Stimulated activated CD4-positive, alpha-beta T cell treated with anti-CD3 and anti-CD28 coated beads, Interleukin-15, amount 100 ng/mL, for 1 hour (primary cell): ENCODE results near the gene AURKAIP1.
A peak's percentile ranks its signal among the peaks of the same experiment; 100 is the strongest.
"Not testable (repeated sequence)": the region's sequence is repeated elsewhere in the genome, so short reads cannot be mapped to it uniquely, and the experiment has no call there.

Experiments used
- DNase-seq, 2 donors: peaks; one replicate each; pipeline ENCODE4 v3.0.0-alpha.2; 2020; ENCODE audit warnings: low read depth in 1 of 2, low spot score in 1 of 2

The AURKAIP1 gene

DNA sequence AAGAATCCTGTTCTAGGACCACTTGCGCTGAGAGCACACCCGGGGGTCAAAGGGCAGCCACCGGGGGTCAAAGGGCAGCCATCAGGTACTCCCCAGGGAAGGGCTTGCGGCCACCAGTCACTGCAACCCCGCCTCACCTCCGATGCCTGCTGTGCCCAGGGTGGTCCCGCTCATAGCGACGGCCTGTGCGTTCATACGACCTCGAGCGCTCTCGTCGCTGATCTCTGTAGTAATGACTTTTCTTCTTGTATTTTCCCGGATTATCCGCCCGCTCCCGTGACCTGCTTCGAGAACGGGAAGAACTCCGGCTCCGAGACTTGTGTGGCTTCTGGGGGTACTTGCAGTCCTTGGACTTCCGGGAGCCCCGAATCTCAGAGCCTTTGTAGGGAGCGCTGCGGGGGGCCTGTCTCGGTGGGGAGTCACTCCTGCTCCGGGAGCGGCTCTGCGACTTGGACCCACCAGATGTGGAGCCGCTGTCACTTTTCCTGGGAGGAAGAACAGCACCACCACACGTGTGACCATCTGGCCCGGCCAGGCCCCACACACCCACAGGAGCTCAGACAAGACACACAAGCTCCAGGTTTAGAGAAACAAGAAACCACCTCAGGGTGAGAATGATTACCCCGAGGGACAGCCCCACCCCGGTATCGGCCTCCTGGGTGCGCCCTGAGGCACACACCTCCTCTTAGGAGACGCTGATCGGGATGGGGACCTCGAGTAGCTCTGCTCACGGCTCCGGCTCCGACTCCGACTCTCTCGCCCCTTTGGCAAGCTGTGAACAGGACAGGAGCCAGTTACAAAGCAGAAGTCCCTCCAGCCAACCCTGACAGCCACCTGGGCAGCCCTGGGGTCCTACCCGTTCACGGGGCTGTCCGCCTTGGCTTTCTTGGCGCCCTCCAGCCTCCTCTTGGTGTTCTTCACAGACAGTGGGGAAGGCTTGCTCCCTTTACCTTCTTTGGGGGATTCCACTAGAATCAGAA lies 12.4 kb upstream of the AURKAIP1 start:
- no peak for DNase-seq

DNA sequence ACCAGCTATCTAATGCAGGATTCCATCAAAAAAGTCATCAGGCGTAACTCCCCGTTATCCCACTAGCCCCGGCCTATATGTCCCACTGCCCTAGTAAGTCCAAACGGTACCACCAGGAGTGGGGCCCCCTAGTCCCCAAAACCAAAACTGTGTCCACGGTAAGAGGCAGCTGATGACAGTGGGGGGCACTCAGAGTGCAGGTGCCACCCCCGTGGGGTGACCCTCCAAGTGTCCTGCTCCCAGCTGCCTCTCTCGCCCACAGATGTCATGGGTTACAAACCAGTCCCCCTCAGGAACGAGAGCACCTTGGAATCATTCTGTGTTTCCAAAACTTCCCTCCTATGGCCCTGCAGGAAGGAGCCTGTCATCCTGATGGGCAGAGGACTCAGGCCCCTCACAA lies 10.9 kb upstream of the AURKAIP1 start:
- no peak for DNase-seq

DNA sequence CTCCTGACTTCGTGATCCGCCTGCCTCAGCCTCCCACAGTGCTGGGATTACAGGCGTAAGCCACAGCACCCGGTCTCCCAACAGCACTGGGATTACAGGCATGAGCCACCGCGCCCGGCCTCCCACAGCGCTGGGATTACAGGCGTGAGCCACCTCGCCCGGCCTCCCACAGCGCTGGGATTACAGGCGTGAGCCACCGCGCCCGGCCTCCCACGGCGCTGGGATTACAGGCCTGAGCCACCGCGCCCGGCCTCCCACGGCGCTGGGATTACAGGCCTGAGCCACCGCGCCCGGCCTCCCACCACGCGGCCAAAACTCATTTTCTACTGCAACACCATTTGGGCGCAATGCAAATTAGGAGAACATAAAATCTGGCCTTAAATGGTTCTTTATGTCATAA lies 10.3 kb upstream of the AURKAIP1 start:
- DNase-seq: not testable (repeated sequence)

DNA sequence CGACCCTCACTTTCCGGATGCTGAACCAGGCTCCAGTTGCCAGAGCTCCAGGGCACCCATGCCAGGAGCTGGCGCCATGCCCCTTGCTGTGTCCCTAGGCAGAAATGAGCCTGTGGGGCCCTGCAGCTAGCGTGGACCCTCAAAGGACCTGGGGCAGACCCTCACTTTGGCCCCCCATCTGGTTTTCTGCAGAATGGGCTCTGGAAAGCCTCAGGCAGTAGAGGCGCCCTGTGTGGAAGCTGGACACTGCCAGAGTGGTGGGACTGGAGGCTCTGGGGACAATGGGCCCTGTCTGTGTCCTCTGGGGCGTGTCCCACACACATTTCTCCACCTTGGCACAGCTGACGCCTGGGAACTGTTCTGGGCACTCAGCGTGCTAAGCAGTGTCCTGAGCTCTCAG lies 6.3 kb upstream of the AURKAIP1 start:
- DNase-seq: no peak

DNA sequence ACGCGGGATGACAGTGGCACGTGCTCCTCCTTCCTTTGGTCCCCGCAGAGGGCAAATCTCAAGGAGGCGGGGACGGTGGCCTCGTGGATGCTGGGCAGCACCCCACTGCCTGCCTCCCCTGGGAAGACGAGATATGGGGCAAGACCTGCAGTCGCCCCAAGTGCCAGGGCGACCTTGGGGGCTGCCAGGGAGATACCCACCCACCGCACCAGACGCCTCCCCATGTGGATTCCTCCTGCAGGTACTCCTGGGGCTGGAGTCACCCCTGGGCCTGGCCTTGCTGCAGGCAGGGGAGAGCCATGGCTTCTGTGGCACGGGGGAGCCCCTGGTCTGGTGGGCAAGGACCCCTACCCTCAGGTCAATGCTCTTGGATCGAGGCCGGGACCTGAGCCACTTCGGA lies 5.9 kb upstream of the AURKAIP1 start:
- DNase-seq: no peak

DNA sequence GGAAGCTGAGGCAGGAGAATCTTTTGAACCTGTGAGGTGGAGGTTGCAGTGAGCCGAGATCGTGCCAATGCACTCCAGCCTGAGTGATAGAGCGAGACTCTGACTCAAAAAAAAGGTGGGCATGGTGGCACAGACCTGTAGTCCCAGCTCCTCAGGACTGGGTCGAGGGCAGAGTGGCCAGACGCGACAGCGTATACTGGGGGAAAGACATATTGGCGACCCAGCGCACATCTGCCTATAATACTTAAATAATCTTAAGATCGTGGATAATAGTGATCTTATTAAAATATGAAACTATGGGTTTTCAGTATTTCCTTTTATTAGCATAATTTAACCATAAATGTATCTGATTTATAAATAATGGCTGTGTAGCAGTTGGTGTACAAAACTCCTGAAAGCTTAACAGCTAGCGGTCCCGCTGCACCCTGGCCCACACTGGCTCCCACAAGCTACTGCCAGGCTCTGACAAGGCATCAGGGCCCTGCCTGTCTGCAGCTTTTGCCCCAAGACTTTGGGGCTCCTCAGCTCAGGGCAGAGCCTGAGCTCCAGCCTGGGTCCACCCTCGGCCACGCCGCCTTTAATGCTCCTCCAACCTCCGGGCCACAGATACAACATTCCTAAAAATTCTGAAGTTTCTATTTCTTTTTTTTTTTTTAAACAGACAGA lies 2.7 kb upstream of the AURKAIP1 start:
- DNase-seq: no peak

DNA sequence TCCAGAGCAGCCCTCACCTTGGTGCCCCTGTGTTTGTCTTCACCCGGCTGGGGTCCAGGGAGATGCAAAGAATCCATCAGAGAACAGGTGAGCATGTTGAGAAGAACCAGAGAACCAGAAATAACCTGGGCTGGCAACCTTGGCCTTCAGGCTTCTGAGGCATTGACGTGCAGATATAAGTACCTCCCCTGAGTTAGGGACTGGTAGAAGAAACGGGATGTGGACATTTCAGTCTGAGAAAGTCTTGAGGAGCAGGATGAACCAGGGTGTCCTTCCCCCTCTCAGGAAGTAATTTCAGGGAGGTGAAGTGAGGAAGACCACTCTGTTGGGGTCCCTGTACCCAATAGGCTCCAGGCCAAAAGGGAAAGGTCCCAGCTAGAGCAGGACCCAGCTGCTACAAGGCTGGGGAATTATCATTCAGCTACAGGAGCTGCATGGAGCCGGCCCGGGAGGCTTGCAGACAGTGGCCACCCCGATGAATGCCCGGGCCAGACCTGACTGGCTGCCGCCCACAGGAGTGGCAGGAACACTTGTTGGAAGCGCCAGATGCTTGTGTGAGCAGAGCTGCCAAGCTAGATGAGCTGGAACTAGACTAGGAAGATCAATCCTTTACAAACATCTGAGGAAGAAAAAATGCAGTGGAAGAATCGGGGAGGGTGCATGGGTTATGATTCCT lies 1.7 kb upstream of the AURKAIP1 start:
- no peak for DNase-seq

DNA sequence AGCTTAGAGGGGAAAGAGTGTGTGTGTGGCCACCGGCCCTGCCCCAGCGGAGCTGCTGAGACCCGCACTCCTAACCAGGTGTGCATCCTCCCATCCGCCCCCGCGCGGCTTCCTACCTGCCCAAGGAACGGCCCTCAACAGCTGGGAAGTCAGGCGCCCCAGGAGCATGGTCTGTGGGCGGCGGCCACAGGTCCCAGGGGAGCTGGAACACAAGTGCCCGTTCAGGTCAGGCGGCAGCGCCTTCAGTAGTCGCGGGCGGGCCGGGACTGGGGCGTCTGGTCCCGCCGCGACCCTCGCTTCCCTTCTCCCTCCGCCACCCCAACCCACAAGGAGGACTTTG lies 448 bp downstream of the AURKAIP1 start:
- no peak for DNase-seq

DNA sequence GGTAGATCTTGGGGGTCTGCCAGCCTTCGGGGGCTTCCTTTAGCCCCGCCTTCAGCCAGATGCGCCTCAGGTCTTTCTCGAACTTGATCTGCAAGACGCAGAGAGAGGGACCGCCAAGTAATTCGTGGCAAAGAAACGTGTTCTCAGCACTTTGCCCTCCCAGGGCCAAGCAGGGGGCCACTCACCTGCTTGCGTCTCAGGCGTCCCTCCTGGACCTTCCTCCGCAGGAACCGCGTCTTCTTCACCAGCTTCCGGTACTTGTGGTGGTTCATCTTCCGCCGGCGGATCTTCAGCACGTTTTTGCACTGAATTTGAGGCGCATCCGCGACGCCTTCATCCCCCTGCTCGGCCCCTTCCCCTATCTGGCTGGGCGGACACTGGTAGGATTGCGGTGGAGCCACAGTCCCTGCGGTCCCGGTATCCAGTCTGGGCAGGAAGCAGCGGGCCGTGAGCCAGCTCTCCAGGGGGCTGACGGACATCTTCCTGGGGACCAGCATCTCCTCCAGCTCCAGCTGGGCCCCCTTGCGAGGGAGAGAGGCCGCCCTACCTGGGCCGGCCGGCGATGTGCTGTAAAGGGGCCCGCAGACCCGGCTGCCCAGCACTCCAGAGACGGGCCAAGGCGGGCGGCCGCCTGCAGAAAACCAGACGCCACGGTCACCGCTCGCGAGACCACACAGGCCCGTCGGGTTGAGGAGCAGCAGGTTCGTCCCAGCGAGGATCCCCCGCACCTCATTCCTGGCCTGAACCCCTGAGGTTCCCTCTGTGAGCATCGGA lies 1.0 kb downstream of the AURKAIP1 start:
- no peak for DNase-seq

DNA sequence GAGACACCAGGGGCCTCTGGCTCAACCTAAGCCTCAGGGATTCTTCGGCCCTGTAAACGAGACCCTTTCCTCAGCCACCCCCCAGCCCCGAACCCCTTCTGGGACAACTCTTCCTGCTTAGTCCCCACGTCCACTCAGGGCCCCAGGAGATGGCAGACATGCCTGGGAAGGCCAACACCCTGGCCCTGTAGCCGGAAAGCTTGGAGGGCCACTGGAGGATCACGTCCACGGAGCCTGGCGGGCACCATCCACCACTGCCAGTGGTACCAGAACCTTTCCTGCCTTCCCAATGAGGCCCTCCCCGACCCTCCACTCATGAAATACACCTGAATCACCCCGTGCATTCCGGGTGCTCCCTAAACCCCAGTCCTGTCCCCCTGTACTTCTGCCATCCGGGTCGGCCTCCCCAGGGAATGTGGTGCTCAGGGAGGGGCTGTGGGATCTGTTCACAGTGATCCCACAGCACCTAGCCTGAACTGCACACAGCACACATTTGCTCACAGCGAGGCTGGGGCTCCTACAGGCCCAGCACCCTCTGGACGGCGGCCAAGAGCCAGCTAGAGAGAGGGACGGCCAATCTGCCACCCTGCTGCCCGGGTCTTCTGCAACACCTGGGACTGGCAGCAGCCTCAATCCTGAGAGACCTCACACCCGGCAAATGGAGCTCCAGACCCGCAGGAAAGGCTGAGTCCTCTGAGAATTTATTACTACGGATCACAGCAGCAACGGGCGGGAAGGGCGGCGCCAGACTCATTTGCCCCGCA lies 1.8 kb downstream of the AURKAIP1 start:
- DNase-seq: no peak

DNA sequence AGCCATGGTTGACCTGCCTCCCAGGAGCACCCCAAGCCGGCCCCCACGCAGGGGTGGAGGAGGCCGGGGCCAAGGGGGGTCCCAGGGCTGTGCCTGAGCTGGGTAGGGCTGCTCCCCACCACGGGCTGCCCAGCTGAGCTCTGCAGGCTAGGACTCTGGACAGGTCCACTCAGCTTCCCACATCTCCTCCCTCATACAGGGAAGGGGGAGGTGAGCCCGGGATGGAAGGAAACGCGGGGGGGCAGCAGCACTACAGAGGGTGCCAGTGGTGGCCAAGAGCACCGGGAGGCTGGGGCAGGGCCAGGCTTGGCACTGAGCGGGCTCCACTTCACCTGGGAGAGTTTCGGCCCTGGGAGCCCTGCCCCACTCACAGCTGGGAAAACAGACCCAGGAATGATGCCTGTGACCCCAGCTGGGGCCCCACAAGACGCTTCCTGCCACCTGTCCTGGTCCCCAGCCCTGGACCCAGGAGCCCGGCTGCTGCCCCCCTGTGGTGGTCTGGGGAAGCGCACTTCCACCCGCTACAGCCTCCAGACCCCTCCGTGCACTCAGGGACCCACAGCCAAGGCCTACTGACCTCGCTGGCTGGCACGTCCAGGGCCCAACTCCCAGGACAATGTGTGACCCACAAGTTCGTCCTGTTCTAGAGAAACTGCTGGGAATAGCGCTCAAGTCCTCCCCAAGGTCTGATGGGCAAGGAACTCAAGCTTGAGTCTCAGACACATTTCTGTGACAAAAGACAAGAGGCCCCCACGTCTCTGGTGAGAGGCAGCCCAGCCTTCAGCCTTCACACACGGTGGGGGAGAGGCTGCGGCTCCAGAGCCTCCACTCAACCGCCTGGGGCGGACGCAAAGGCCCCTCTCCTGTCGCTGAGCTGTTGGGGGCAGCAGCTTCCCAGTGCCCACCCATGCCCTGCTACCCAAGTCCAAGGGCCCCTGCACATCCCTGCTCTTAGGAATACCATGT lies 3.0 kb downstream of the AURKAIP1 start:
- DNase-seq: peak; percentile 61 to 73

DNA sequence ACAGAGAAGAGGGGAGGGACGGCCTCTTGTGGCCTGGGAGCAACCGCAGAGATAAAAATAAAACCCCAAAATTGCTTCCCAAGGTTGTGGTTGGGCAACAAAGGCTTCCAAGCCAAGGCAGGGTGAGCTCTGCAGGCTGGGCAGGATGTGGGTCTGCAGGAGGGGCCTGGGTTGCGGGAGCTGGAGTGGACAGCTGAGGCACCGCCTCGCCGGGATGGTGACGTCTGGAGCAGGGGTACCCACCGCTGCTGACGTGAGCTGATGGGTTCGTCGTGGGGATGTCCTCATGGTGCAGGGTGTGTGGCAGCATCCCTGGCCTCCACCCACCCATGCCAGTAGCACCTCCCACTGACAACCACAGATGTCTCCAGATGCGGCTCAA lies 3.7 kb downstream of the AURKAIP1 start:
- DNase-seq: peak in 1 of 2 donors; percentile 23

DNA sequence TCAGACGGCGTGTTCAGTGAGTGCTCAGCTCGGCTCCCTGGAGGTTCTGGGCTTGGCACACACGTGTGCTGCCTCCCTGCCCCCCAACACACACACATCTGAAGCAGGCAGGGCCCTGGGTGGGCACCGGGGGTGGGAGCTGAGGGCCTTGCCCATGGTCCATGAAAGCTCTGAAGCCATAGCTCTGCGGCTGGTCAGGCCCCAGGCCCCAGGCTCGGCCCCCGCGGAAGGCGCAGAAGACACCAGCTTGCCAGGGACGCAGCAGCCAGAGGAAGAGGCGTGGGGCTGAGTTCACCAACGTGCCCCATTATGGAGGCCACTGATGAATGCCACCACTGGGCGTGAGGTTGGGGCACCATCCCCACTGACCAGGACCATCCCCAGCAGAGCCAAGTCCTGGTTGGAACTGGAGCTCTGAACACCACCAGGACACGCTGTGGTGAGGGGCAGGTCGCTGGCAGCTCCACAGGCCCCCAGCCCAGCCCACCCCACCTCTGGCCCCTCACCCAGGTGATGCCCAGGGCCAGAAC lies 4.2 kb downstream of the AURKAIP1 start:
- no peak for DNase-seq

DNA sequence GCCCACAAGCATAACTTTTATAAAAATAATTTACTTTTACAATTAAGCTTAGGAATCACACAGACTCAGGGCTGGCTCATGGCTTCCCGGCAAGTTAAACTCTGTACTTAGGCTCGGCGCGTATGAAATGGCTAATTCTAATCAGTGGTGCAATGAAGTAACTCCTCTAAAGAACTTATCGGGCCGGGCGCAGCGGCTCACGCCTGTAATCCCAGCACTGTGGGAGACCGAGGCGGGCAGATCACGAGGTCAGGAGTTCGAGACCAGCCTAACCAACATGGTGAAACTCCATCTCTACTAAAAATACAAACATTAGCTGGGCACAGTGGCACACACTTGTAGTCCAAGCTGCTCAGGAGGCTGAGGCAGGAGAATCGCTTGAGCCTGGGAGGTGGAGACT lies 4.9 kb downstream of the AURKAIP1 start:
- DNase-seq: not testable (repeated sequence)

DNA sequence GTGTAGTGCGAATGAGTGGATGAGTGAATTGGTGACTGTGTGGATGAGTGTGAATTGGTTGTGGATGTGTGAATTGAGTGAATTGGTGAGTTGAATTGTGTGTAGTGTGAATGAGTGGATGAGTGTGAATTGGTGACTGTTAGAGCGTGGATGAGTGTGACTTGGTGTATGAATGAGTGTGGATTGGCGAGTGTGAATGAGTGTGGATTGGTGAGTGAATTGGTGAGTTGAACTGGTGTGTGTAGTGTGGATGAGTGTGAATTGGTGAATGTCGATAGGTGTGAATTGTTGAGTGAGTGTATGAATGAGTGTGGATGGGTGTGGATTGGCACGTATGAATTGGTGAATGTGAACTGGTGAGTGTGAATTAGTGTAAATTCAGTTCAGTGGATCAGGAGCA lies 7.7 kb downstream of the AURKAIP1 start:
- no peak for DNase-seq

DNA sequence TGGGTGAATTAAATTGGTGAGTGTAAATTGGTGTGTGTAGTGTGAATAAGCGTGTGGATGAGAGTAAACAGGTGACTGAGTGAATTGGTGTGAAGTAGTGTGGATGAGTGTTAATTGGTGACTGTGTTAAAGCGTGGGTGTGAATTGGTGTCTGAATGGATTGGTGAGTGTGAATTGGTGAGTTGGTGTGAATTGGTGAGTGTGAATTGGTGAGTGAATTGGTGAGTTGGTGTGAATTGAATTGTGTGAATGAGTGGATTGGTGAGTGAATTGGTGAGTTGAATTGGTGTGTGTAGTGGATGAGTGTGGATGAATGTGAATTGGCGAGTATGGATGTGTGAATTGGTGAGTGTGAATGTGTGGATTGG lies 8.3 kb downstream of the AURKAIP1 start:
- DNase-seq: no peak

DNA sequence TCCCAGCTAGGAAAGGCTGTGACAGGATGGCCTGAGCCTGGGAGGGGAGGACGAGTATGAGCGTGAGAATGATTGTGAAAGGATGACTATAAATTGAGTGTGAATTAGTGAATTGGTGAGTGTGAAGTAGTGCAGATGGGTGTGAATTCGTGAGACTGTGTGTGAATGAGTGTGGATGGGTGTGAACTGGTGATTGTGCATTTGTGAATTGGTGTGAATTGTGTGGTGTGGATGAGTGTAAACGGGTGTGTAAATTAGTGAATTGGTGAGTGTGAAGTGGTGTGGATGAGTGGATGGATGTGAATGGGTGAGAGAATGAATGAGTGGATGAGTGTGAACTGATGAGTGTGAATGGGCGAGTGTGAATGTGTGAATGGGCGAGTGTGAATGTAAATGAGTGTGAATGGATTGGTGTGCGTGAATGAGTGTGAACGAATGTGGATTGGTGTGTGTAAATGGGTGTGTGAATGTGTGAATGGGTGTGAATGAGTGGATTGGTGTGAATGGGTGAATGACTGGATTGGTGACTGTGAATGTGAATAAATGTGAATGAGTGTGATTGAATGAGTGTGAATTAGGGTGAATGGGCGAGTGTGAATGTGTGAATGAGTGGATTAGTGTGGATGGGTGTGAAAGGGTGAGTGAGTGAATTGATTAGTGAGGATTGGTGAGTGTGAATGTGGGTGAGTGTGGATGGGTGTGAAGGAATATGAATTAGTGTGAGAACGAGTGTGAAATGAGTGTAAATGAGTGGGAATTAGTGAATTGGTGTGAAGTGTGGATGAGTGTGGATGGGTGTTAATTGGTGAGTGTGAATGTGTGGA lies 8.9 kb downstream of the AURKAIP1 start:
- DNase-seq: no peak

DNA sequence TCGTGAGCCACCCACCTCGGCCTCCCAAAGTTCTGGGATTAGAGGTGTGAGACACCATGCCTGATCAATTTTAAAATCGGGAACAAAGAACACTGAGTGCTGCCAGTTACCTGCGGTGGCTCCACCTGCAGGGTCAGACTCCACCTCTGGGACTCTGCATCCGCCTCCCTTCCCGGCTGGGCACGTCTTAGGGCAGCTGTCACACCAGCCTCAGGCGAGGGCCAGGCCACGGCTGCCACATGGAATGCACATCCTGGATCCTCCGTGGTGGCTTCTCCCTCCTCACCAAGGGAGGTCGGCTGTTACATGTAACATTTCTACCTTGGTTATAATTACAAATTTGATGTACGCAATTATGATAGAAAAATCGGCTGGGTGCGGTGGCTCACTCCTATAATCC lies 10.7 kb downstream of the AURKAIP1 start:
- DNase-seq: no peak
